H1 (cell line): ENCODE results near the gene ASB8. TPM values are rescaled to one million over a fixed set of nuclear protein-coding genes. Genes with fewer than 3 reads are reported as not detected.

ENCODE experiments used
- CTCF ChIA-PET: fragments of 300-600 bp; sonication (Branson Sonifier 250); formaldehyde crosslinking; loops from one replicate; lab custom pipeline; 2021; ENCODE audit not compliant: partially characterized antibody; lab: Charles Lee
- POLR2A ChIA-PET: fragments of 300-600 bp; sonication (Branson Sonifier 250); formaldehyde crosslinking; loops from one replicate; lab custom pipeline; 2021; ENCODE audit warnings: inconsistent platforms; ENCODE audit not compliant: partially characterized antibody; lab: Charles Lee
- DNase-seq, 2 experiments: peaks; one replicate each; pipeline versions ENCODE4 v3.0.0 to v3.0.0-alpha.2; 2010 to 2022; ENCODE audit warnings: low spot score in 2 of 2, low read depth in 1 of 2, mixed read lengths in 1 of 2
- FAIRE-seq: peaks from 2 replicates; lab custom pipeline; 2011; peaks lifted over from hg19 to GRCh38; lab: Jason Lieb, UNC
- H2AFZ ChIP-seq: 2 replicates; pipeline ENCODE4 v1.8.1; 2012; ENCODE audit warnings: low read length, inconsistent platforms
- H2AK5ac ChIP-seq: 2 replicates; pipeline ENCODE4 v1.6.1; 2013; ENCODE audit warnings: low read depth, low read length
- H2BK120ac ChIP-seq: replicated peaks from 2 replicates; pipeline ENCODE3; 2013; ENCODE audit warnings: low read depth, low read length, inconsistent platforms
- H2BK12ac ChIP-seq: 2 replicates; pipeline ENCODE4 v1.6.1; 2013; ENCODE audit warnings: low read depth, low read length
- H2BK15ac ChIP-seq: 2 replicates; pipeline ENCODE4 v1.6.1; 2013; ENCODE audit warnings: low read length
- H2BK20ac ChIP-seq: 2 replicates; pipeline ENCODE4 v1.6.1; 2013; ENCODE audit warnings: low read length
- H2BK5ac ChIP-seq: 2 replicates; pipeline ENCODE4 v1.6.1; 2013; ENCODE audit warnings: low read depth, low read length
- H3K14ac ChIP-seq: 2 replicates; pipeline ENCODE4 v1.6.1; 2013; ENCODE audit warnings: inconsistent platforms; ENCODE audit not compliant: insufficient read length
- H3K18ac ChIP-seq: 2 replicates; pipeline ENCODE4 v1.6.1; 2013; ENCODE audit warnings: low read length; ENCODE audit errors: extremely low read depth
- H3K23ac ChIP-seq: 2 replicates; pipeline ENCODE4 v1.6.1; 2013; ENCODE audit warnings: inconsistent platforms; ENCODE audit not compliant: insufficient read length
- H3K23me2 ChIP-seq: 2 replicates; pipeline ENCODE4 v1.6.1; 2013; ENCODE audit warnings: low read depth, low read length
- H3K27ac ChIP-seq: 2 replicates; pipeline ENCODE4 v1.6.1; 2011; ENCODE audit warnings: low read depth, low read length, inconsistent platforms
- H3K27me3 ChIP-seq, 4 experiments: replicated peaks in 1 of 4; 1 replicate in 1 of 4; 2 replicates in 3 of 4; pipeline versions ENCODE4 v1.6.1 to v1.8.1; 2011 to 2013; ENCODE audit warnings: low read length in 3 of 4, mild to moderate bottlenecking in 3 of 4, inconsistent platforms in 2 of 4, mixed read lengths in 2 of 4, moderate library complexity in 1 of 4; ENCODE audit not compliant: control insufficient read depth in 3 of 4, insufficient read depth in 3 of 4; ENCODE audit errors: extremely low read depth in 1 of 4
- H3K36me3 ChIP-seq, 4 experiments: 2 replicates each; pipeline versions ENCODE4 v1.6.1 to v1.8.1; 2011 to 2013; ENCODE audit warnings: mild to moderate bottlenecking in 4 of 4, low read length in 3 of 4, moderate library complexity in 2 of 4, control low read depth in 1 of 4, inconsistent platforms in 1 of 4; ENCODE audit not compliant: insufficient read depth in 4 of 4, control insufficient read depth in 2 of 4
- H3K4ac ChIP-seq: replicated peaks from 2 replicates; pipeline ENCODE3; 2013; ENCODE audit warnings: low read length, low read depth, mixed read lengths, inconsistent platforms; ENCODE audit not compliant: insufficient read length
- H3K4me1 ChIP-seq, 4 experiments: replicated peaks in 1 of 4; 1 replicate in 1 of 4; 2 replicates in 3 of 4; pipeline versions ENCODE4 v1.6.1 to v1.8.1; 2011 to 2013; ENCODE audit warnings: low read length in 3 of 4, inconsistent platforms in 2 of 4, mixed read lengths in 1 of 4; ENCODE audit not compliant: insufficient read depth in 4 of 4, control insufficient read depth in 3 of 4
- H3K4me2 ChIP-seq, 2 experiments: 2 replicates each; pipeline versions ENCODE4 v1.6.1 to v1.8.1; 2011 to 2013; ENCODE audit warnings: low read depth in 2 of 2, low read length in 2 of 2, control low read depth in 1 of 2, inconsistent platforms in 1 of 2, mild to moderate bottlenecking in 1 of 2; ENCODE audit not compliant: insufficient read depth in 1 of 2
- H3K4me3 ChIP-seq, 4 experiments: fragments of 200-600, 300-600 bp in 1 of 4; sonication (generic), shearing (Covaris generic), sonication (Bioruptor Twin) in 1 of 4; 2 replicates each; pipeline versions ENCODE4 v1.5.1 to v1.8.1; 2011 to 2016; ENCODE audit warnings: low read length in 4 of 4, low read depth in 3 of 4, control low read depth in 2 of 4, inconsistent platforms in 2 of 4, mild to moderate bottlenecking in 2 of 4, mixed read lengths in 1 of 4, moderate library complexity in 1 of 4; ENCODE audit not compliant: insufficient read depth in 2 of 4; ENCODE audit errors: extremely low read depth in 1 of 4
- H3K56ac ChIP-seq: replicated peaks from 2 replicates; pipeline ENCODE3; 2013; ENCODE audit warnings: low read depth, mild to moderate bottlenecking, mixed read lengths, low read length, inconsistent platforms; ENCODE audit not compliant: insufficient read length
- H3K79me1 ChIP-seq: 2 replicates; pipeline ENCODE4 v1.6.1; 2013; ENCODE audit warnings: low read depth, low read length, control low read depth
- H3K79me2 ChIP-seq, 2 experiments: 2 replicates each; pipeline versions ENCODE4 v1.6.1 to v1.8.1; 2012 to 2013; ENCODE audit warnings: low read length in 2 of 2, mild to moderate bottlenecking in 2 of 2, inconsistent platforms in 1 of 2; ENCODE audit not compliant: insufficient read depth in 2 of 2, control insufficient read depth in 1 of 2
- H3K9ac ChIP-seq, 4 experiments: replicated peaks in 1 of 4; 1 replicate in 1 of 4; 2 replicates in 3 of 4; pipeline versions ENCODE4 v1.6.1 to v1.8.1; 2011 to 2013; ENCODE audit warnings: low read depth in 3 of 4, low read length in 3 of 4, control low read depth in 2 of 4, mild to moderate bottlenecking in 2 of 4, moderate library complexity in 2 of 4, inconsistent platforms in 1 of 4; ENCODE audit errors: extremely low read depth in 1 of 4
- H3K9me3 ChIP-seq, 2 experiments: 2 replicates each; pipeline versions ENCODE4 v1.6.1 to v1.8.1; 2012 to 2013; ENCODE audit warnings: mild to moderate bottlenecking in 2 of 2, moderate library complexity in 2 of 2, control low read depth in 1 of 2, inconsistent platforms in 1 of 2, low read depth in 1 of 2, low read length in 1 of 2, mixed read lengths in 1 of 2; ENCODE audit not compliant: insufficient read depth in 2 of 2
- H4K20me1 ChIP-seq, 2 experiments: replicated peaks in 1 of 2; 2 replicates each; pipeline versions ENCODE3 to v1.8.1; 2011 to 2013; ENCODE audit warnings: inconsistent platforms in 2 of 2, low read length in 2 of 2, mild to moderate bottlenecking in 1 of 2; ENCODE audit not compliant: insufficient read depth in 2 of 2, control insufficient read depth in 1 of 2
- H4K5ac ChIP-seq: 2 replicates; pipeline ENCODE4 v1.6.1; 2013; ENCODE audit warnings: low read length, low read depth, mixed read lengths, inconsistent platforms; ENCODE audit not compliant: insufficient read length
- H4K8ac ChIP-seq: 2 replicates; pipeline ENCODE4 v1.8.0; 2013; ENCODE audit warnings: mild to moderate bottlenecking, moderate library complexity, low read length, inconsistent platforms; ENCODE audit not compliant: insufficient read depth; ENCODE audit errors: extremely low read depth
- H4K91ac ChIP-seq: replicated peaks from 2 replicates; pipeline ENCODE3; 2013; ENCODE audit warnings: low read length, mixed read lengths, inconsistent platforms; ENCODE audit not compliant: insufficient read length
- BCL11A ChIP-seq, 2 experiments: IDR thresholded peaks; one replicate each; pipeline ENCODE4 v1.6.1; 2011; ENCODE audit warnings: low read depth in 2 of 2, low read length in 2 of 2, mild to moderate bottlenecking in 2 of 2
- POLR2A ChIP-seq, 2 experiments: IDR thresholded peaks; 1 replicate in 1 of 2; 2 replicates in 1 of 2; pipeline ENCODE4 v1.6.1; 2011; ENCODE audit warnings: low read depth in 2 of 2, low read length in 2 of 2, mild to moderate bottlenecking in 2 of 2; ENCODE audit errors: control extremely low read depth in 1 of 2
- RFX5 ChIP-seq: IDR thresholded peaks from 2 replicates; pipeline ENCODE4 v1.6.1; 2011; ENCODE audit warnings: low read depth, low read length, improper control_type of control experiment, borderline replicate concordance
- RNF2 ChIP-seq: fragments of 200-900, 300-1000 bp; sonication (generic); IDR thresholded peaks from 2 replicates; pipeline ENCODE4 v1.7.1; 2016; ENCODE audit warnings: borderline replicate concordance, low read depth, mild to moderate bottlenecking, antibody characterized with exemption, low read length; ENCODE audit not compliant: poor library complexity, severe bottlenecking; ENCODE audit errors: missing control alignments
- RXRA ChIP-seq: IDR thresholded peaks from 2 replicates; pipeline ENCODE4 v1.6.1; 2011; ENCODE audit warnings: low read depth, mild to moderate bottlenecking, low read length, moderate library complexity; ENCODE audit not compliant: insufficient read depth
- SP2 ChIP-seq: IDR thresholded peaks from 2 replicates; pipeline ENCODE4 v1.6.1; 2012; ENCODE audit warnings: mild to moderate bottlenecking, low read length, inconsistent platforms
- WGBS, 2 experiments: shearing (Covaris generic) in 1 of 2; methylation state at CpG; one replicate each; pipeline versions ENCODE4 v1.1.6 to v1.1.7; 2013 to 2015; ENCODE audit warnings: low lambda C conversion rate in 2 of 2, mixed read lengths in 2 of 2, inconsistent platforms in 1 of 2, low coverage in 1 of 2, missing lambda C conversion rate in 1 of 2; ENCODE audit not compliant: insufficient replicate concordance in 2 of 2, insufficient coverage in 1 of 2, insufficient read length in 1 of 2; ENCODE audit errors: extremely low coverage in 1 of 2, missing lambda C conversion rate in 1 of 2; 5-methylcytosine and 5-hydroxymethylcytosine counted together
- polyA plus RNA-seq, 7 experiments: library from polyadenylated mRNA; depleted of rRNA in 3 of 7; stranded (reverse) in 5 of 7; unstranded in 2 of 7; fragments of >200 nt in 5 of 7; fragments of 200-250 nt in 2 of 7; gene quantifications; 1 replicate in 5 of 7; 2 replicates in 1 of 7; 4 replicates in 1 of 7; pipeline versions ENCODE4 v1.2.1 to v1.2.3, GENCODE V29; 2011 to 2013; ENCODE audit warnings: missing spikeins in 2 of 7, mixed read lengths in 2 of 7
- total RNA-seq: library from RNA; stranded (reverse); fragmentation: NEBNext Ultra II Directional; extraction: Animal tissue kit (Norgen Biotek cat#: 25700); gene quantifications from 2 replicates; pipeline ENCODE4 v1.2.1, GENCODE V29; 2021

The ASB8 gene
- total and polyA plus RNA-seq, 2 of the 8 experiments (the other 6 are each of a cell fraction or from before 2014, with no cell fraction given) = 3.8 to 8.3 TPM

GRCh38 chr12:48135027-48135426 lies 22.3 kb downstream of the ASB8 start:
- Histone ChIP-seq H4K20me1 (peaks cover 0 to 2% of the 10 kb centered on the region in 2 experiments), H3K79me2 (no peaks in the 10 kb centered on the region)
- FAIRE-seq = no peak
- no peak for TF ChIP-seq RXRA
- no peak for TF ChIP-seq BCL11A (IDR thresholded peaks at IDR 0.05; ENCODE audit: low read depth in 2 of 2, low read length in 2 of 2)
- no peak for TF ChIP-seq POLR2A (IDR thresholded peaks at IDR 0.05; ENCODE audit: control extremely low read depth in 1 of 2, low read depth in 2 of 2, low read length in 2 of 2)
- no peak for TF ChIP-seq RNF2
- TF ChIP-seq SP2 = no peak
- no peak for TF ChIP-seq RFX5

More at GRCh38 chr12:48135027-48135426, 22.3 kb downstream of the ASB8 start:
- Histone ChIP-seq H2BK5ac (no peak overlapping the region), H3K79me1 (no peaks in the 10 kb centered on the region; the same call in 1 of the 2 replicates), H3K23me2 (no peaks in the 10 kb centered on the region), H3K4ac (no peak overlapping the region), H3K4me3 (no peak overlapping the region), H2BK15ac (no peak overlapping the region), H2AFZ (no peak overlapping the region), H2BK20ac (no peak overlapping the region), H2BK120ac (no peak overlapping the region), H3K36me3 (peaks cover 27 to 81% (median 65%) of the 10 kb centered on the region in 4 experiments), H3K27me3 (no peaks in the 10 kb centered on the region), H3K27ac (no peak overlapping the region), H3K23ac (no peak overlapping the region), H3K4me2 (no peak overlapping the region), H4K5ac (no peak overlapping the region), H3K9ac (no peak overlapping the region; a peak in 1 of 7 replicates), H2AK5ac (no peak overlapping the region), H3K9me3 (no peaks in the 10 kb centered on the region), H3K14ac (no peak overlapping the region), H4K91ac (no peak overlapping the region), H3K18ac (no peak overlapping the region), H2BK12ac (no peak overlapping the region), H3K4me1 (no peaks in the 10 kb centered on the region), H3K56ac (no peak overlapping the region), H4K8ac (no peak overlapping the region)
- CTCF ChIA-PET = interaction anchor here (1.1 to 2.1 kb wide), 3 partner anchors 13 to 15 kb away, joined by 3 to 4 read pairs (median 3); no protein-coding TSS in a partner anchor
- 84% methylated on average over 5 of the region's 5 CpGs; no CpG with 5 or more reads in 1 of the 2 experiments for WGBS, 2 experiments
- DNase-seq = no peak
- POLR2A ChIA-PET = no interaction called here
